Skeletal muscle tissue (tissue), 4 donors: Measurements from ENCODE around the gene S100A14. TPM values are rescaled to one million over a fixed set of nuclear protein-coding genes. Genes with fewer than 3 reads are reported as not detected.
A peak's percentile ranks its signal among the peaks of the same experiment; 100 is the strongest.
"Not testable (repeated sequence)": the region's sequence is repeated elsewhere in the genome, so short reads cannot be mapped to it uniquely, and the experiment has no call there.

Experiments used
- H3K27ac ChIP-seq: one replicate; pipeline ENCODE4 v1.7.0; 2013; ENCODE audit warnings: mild to moderate bottlenecking, low read depth, low read length, inconsistent platforms
- H3K27me3 ChIP-seq, 3 donors: one replicate each; pipeline ENCODE4 v1.7.0; 2013; ENCODE audit warnings: low read length in 3 of 3; ENCODE audit not compliant: control insufficient read depth in 3 of 3, insufficient read depth in 3 of 3
- H3K36me3 ChIP-seq, 3 donors: one replicate each; pipeline ENCODE4 v1.7.0; 2013; ENCODE audit warnings: low read length in 3 of 3; ENCODE audit not compliant: control insufficient read depth in 3 of 3, insufficient read depth in 3 of 3
- H3K4me1 ChIP-seq, 3 donors: one replicate each; pipeline ENCODE4 v1.7.0; 2013; ENCODE audit warnings: low read length in 3 of 3, mild to moderate bottlenecking in 3 of 3; ENCODE audit not compliant: control insufficient read depth in 3 of 3, insufficient read depth in 3 of 3
- H3K4me3 ChIP-seq, 3 donors: one replicate each; pipeline ENCODE4 v1.7.0; 2013; ENCODE audit warnings: low read length in 3 of 3
- H3K9ac ChIP-seq, 3 donors: one replicate each; pipeline ENCODE4 v1.7.0; 2013; ENCODE audit warnings: low read length in 3 of 3, mild to moderate bottlenecking in 3 of 3, moderate library complexity in 2 of 3, low read depth in 1 of 3
- H3K9me3 ChIP-seq, 3 donors: one replicate each; pipeline ENCODE4 v1.7.0; 2013; ENCODE audit warnings: low read length in 3 of 3; ENCODE audit not compliant: control insufficient read depth in 3 of 3
- total RNA-seq: library from RNA; depleted of rRNA; stranded (reverse); fragments of >200 nt; gene quantifications from one replicate; pipeline ENCODE4 v1.2.3, GENCODE V29; 2014
- donor health status: Osteomylitis.

The S100A14 gene
- total RNA-seq, 1 donor from 2014 or later, result not detected

GRCh38 chr1:153602749-153603148 is 13.4 kb downstream of the S100A14 start:
- Histone ChIP-seq H3K9me3 (no peaks in the 10 kb centered on the region), H3K9ac (no peak overlapping the region), H3K4me3 (no peak overlapping the region), H3K36me3 (peaks cover 11 to 16% (median 13%) of the 10 kb centered on the region in 3 donors), H3K27me3 (no peaks in the 10 kb centered on the region), H3K27ac (no peak overlapping the region), H3K4me1 (peaks cover under 1 to 9% (median 9%) of the 10 kb centered on the region in 3 donors)

GRCh38 chr1:153599847-153600246 is 16.3 kb downstream of the S100A14 start:
- Histone ChIP-seq H3K36me3 (no peaks in the 10 kb centered on the region), H3K4me1 (peaks cover 0 to 6% (median 4%) of the 10 kb centered on the region in 3 donors), H3K9ac (no peak overlapping the region), H3K27ac (no peak overlapping the region), H3K9me3 (no peaks in the 10 kb centered on the region), H3K4me3 (no peak overlapping the region), H3K27me3 (no peaks in the 10 kb centered on the region)

- Histone ChIP-seq H3K9me3 (no peaks in the 10 kb centered on the region), H3K4me3 (no peak overlapping the region), H3K4me1 (peaks cover 0 to 6% (median 4%) of the 10 kb centered on the region in 3 donors), H3K36me3 (no peaks in the 10 kb centered on the region), H3K27me3 (no peaks in the 10 kb centered on the region), H3K27ac (no peak overlapping the region), H3K9ac (peak overlapping the region in 1 of 3 donors; percentile 33)
Observed at GRCh38 chr1:153598309-153599172, 17.6 kb downstream of the S100A14 start.

- peaks cover 0 to 6% (median 4%) of the 10 kb centered on the region in 3 donors for H3K4me1 ChIP-seq
- H3K9me3 ChIP-seq, result no peaks in the 10 kb centered on the region
- no peak overlapping the region for H3K9ac ChIP-seq
- H3K4me3 ChIP-seq, result no peak overlapping the region
- no peaks in the 10 kb centered on the region for H3K27me3 ChIP-seq
- no peak overlapping the region for H3K27ac ChIP-seq
- no peaks in the 10 kb centered on the region for H3K36me3 ChIP-seq
Observed at GRCh38 chr1:153597206-153597605, 18.9 kb downstream of the S100A14 start.

- Histone ChIP-seq H3K4me1 (no peaks in the 10 kb centered on the region), H3K27me3 (no peaks in the 10 kb centered on the region), H3K9ac (no peak overlapping the region), H3K36me3 (no peaks in the 10 kb centered on the region), H3K9me3 (no peaks in the 10 kb centered on the region), H3K27ac (no peak overlapping the region), H3K4me3 (no peak overlapping the region)
Observed at GRCh38 chr1:153592748-153593147, 23.4 kb downstream of the S100A14 start.

GRCh38 chr1:153588482-153588881 is 27.6 kb downstream of the S100A14 start:
- Histone ChIP-seq H3K9me3 (no peaks in the 10 kb centered on the region), H3K4me1 (no peaks in the 10 kb centered on the region), H3K4me3 (no peak overlapping the region), H3K36me3 (no peaks in the 10 kb centered on the region), H3K27ac (no peak overlapping the region), H3K9ac (no peak overlapping the region), H3K27me3 (no peaks in the 10 kb centered on the region)

GRCh38 chr1:153588033-153588432 is 28.1 kb downstream of the S100A14 start:
- not testable (repeated sequence) for H3K4me1 ChIP-seq, H3K27me3 ChIP-seq, H3K4me3 ChIP-seq, H3K27ac ChIP-seq, H3K9me3 ChIP-seq, H3K36me3 ChIP-seq, H3K9ac ChIP-seq

GRCh38 chr1:153587314-153587713 is 28.8 kb downstream of the S100A14 start:
- Histone ChIP-seq H3K4me3 (no peak overlapping the region), H3K9ac (no peak overlapping the region), H3K27ac (no peak overlapping the region), H3K36me3 (no peaks in the 10 kb centered on the region), H3K27me3 (no peaks in the 10 kb centered on the region), H3K4me1 (no peaks in the 10 kb centered on the region), H3K9me3 (no peaks in the 10 kb centered on the region)

GRCh38 chr1:153586347-153586746 is 29.8 kb downstream of the S100A14 start:
- Histone ChIP-seq H3K36me3 (no peaks in the 10 kb centered on the region), H3K27me3 (no peaks in the 10 kb centered on the region), H3K9ac (no peak overlapping the region), H3K4me1 (no peaks in the 10 kb centered on the region), H3K4me3 (no peak overlapping the region), H3K27ac (no peak overlapping the region), H3K9me3 (no peaks in the 10 kb centered on the region)

- no peaks in the 10 kb centered on the region for H3K27me3 ChIP-seq
- no peak overlapping the region for H3K27ac ChIP-seq
- no peaks in the 10 kb centered on the region for H3K36me3 ChIP-seq
- H3K9ac ChIP-seq, result no peak overlapping the region
- no peaks in the 10 kb centered on the region for H3K9me3 ChIP-seq
- no peak overlapping the region for H3K4me3 ChIP-seq
- no peaks in the 10 kb centered on the region for H3K4me1 ChIP-seq
Observed at GRCh38 chr1:153585006-153585405, 31.1 kb downstream of the S100A14 start.
